Mesenchymal stem cell (in vitro differentiated cells and primary cell): ENCODE data around the gene RANBP3.

Experiments used
- DNase-seq: peaks from one replicate; pipeline ENCODE4 v3.0.0-alpha.2; 2013
- H2AFZ ChIP-seq: one replicate; pipeline ENCODE4 v1.6.1; 2013; ENCODE audit warnings: low read depth, mild to moderate bottlenecking, control low read depth, inconsistent platforms, low read length, moderate library complexity
- H2AK5ac ChIP-seq: 2 replicates; pipeline ENCODE4 v1.6.1; 2013; ENCODE audit warnings: low read length, moderate library complexity, mild to moderate bottlenecking, inconsistent platforms; ENCODE audit not compliant: severe bottlenecking
- H2BK120ac ChIP-seq: one replicate; pipeline ENCODE4 v1.6.1; 2013; ENCODE audit warnings: low read depth, mild to moderate bottlenecking, inconsistent platforms, low read length, moderate library complexity
- H2BK12ac ChIP-seq, 2 experiments: one replicate each; pipeline ENCODE4 v1.6.1; 2013; ENCODE audit warnings: inconsistent platforms in 2 of 2, low read length in 2 of 2, mild to moderate bottlenecking in 2 of 2, moderate library complexity in 2 of 2, control low read depth in 1 of 2
- H2BK15ac ChIP-seq: one replicate; pipeline ENCODE4 v1.6.1; 2013; ENCODE audit warnings: mild to moderate bottlenecking, low read depth, inconsistent platforms; ENCODE audit not compliant: poor library complexity, severe bottlenecking
- H2BK5ac ChIP-seq: 2 replicates; pipeline ENCODE4 v1.6.1; 2013; ENCODE audit warnings: low read depth, mild to moderate bottlenecking, low read length, control low read depth, inconsistent platforms; ENCODE audit not compliant: poor library complexity, severe bottlenecking
- H3K14ac ChIP-seq, 2 experiments: one replicate each; pipeline ENCODE4 v1.6.1; 2013; ENCODE audit warnings: inconsistent platforms in 2 of 2, low read length in 2 of 2, control low read depth in 1 of 2, mild to moderate bottlenecking in 1 of 2, moderate library complexity in 1 of 2
- H3K18ac ChIP-seq, 2 experiments: one replicate each; pipeline ENCODE4 v1.6.1; 2013; ENCODE audit warnings: inconsistent platforms in 2 of 2, low read length in 2 of 2, control low read depth in 1 of 2, low read depth in 1 of 2, mild to moderate bottlenecking in 1 of 2
- H3K23ac ChIP-seq, 2 experiments: one replicate each; pipeline ENCODE4 v1.6.1; 2013; ENCODE audit warnings: inconsistent platforms in 2 of 2, low read length in 2 of 2, mild to moderate bottlenecking in 2 of 2, moderate library complexity in 2 of 2, control low read depth in 1 of 2
- H3K27ac ChIP-seq: 2 replicates; pipeline ENCODE4 v1.5.1; 2013; ENCODE audit warnings: mild to moderate bottlenecking, moderate library complexity, low read length, control low read depth, inconsistent platforms; ENCODE audit not compliant: poor library complexity, severe bottlenecking
- H3K27me3 ChIP-seq, 2 experiments: 2 replicates each; pipeline versions ENCODE4 v1.6.1 to v1.7.0; 2013; ENCODE audit warnings: low read length in 2 of 2, mild to moderate bottlenecking in 2 of 2, moderate library complexity in 2 of 2, control low read depth in 1 of 2, inconsistent platforms in 1 of 2; ENCODE audit not compliant: control insufficient read depth in 1 of 2, insufficient read depth in 1 of 2
- H3K36me3 ChIP-seq, 2 experiments: 2 replicates each; pipeline versions ENCODE4 v1.6.1 to v1.7.0; 2013; ENCODE audit warnings: low read length in 2 of 2, control low read depth in 1 of 2, inconsistent platforms in 1 of 2, low read depth in 1 of 2, mild to moderate bottlenecking in 1 of 2; ENCODE audit not compliant: insufficient read depth in 2 of 2, control insufficient read depth in 1 of 2
- H3K4ac ChIP-seq, 2 experiments: one replicate each; pipeline ENCODE4 v1.6.1; 2013; ENCODE audit warnings: inconsistent platforms in 2 of 2, low read length in 2 of 2, mild to moderate bottlenecking in 2 of 2, moderate library complexity in 2 of 2, control low read depth in 1 of 2, low read depth in 1 of 2
- H3K4me1 ChIP-seq: 2 replicates; pipeline ENCODE4 v1.6.1; 2013; ENCODE audit warnings: low read depth, low read length, control low read depth; ENCODE audit not compliant: control insufficient read depth, insufficient read depth
- H3K4me2 ChIP-seq: 2 replicates; pipeline ENCODE4 v1.6.1; 2013; ENCODE audit warnings: low read length, mild to moderate bottlenecking, inconsistent platforms; ENCODE audit not compliant: poor library complexity, severe bottlenecking
- H3K4me3 ChIP-seq, 2 experiments: 2 replicates each; pipeline versions ENCODE4 v1.5.1 to v1.7.0; 2013; ENCODE audit warnings: low read length in 2 of 2, mild to moderate bottlenecking in 2 of 2, control low read depth in 1 of 2, low read depth in 1 of 2; ENCODE audit not compliant: insufficient read depth in 1 of 2
- H3K79me1 ChIP-seq: replicated peaks from 2 replicates; pipeline ENCODE4 v1.6.1; 2013; ENCODE audit warnings: mild to moderate bottlenecking, control low read depth, low read length, inconsistent platforms; ENCODE audit not compliant: poor library complexity, severe bottlenecking
- H3K9ac ChIP-seq: 2 replicates; pipeline ENCODE4 v1.7.0; 2013; ENCODE audit warnings: mild to moderate bottlenecking, low read length, moderate library complexity
- H3K9me3 ChIP-seq: 2 replicates; pipeline ENCODE4 v1.7.0; 2013; ENCODE audit warnings: mild to moderate bottlenecking, low read length; ENCODE audit not compliant: control insufficient read depth
- H4K8ac ChIP-seq: one replicate; pipeline ENCODE4 v1.6.1; 2013; ENCODE audit warnings: inconsistent platforms, mild to moderate bottlenecking, low read length, moderate library complexity
- H4K91ac ChIP-seq: one replicate; pipeline ENCODE4 v1.6.1; 2013; ENCODE audit warnings: mild to moderate bottlenecking, low read length, inconsistent platforms
- WGBS: methylation state at CpG from one replicate; pipeline ENCODE4 v1.1.7; 2013; ENCODE audit warnings: mixed read lengths; 5-methylcytosine and 5-hydroxymethylcytosine counted together

The RANBP3 gene

GRCh38 chr19:5893296-5893903 lies 84.5 kb downstream of the RANBP3 start:
- no peak overlapping the region for H2AFZ ChIP-seq
- no peak overlapping the region for H4K8ac ChIP-seq
- H3K23ac ChIP-seq: no peak overlapping the region
- no peak overlapping the region for H4K91ac ChIP-seq
- no peak overlapping the region for H3K4me2 ChIP-seq
- no peak overlapping the region for H2BK120ac ChIP-seq
- no peak overlapping the region for H2BK12ac ChIP-seq
- H3K18ac ChIP-seq: no peak overlapping the region
- no peak overlapping the region for H2AK5ac ChIP-seq
- no peak overlapping the region for H3K9ac ChIP-seq
- H3K27ac ChIP-seq: no peak overlapping the region
- peaks cover 24 to 44% of the 10 kb centered on the region in 2 experiments for H3K36me3 ChIP-seq
- H3K4me1 ChIP-seq: peaks cover 44% of the 10 kb centered on the region
- no peak for DNase-seq
- WGBS: 79% methylated on average over 13 of the region's 13 CpGs
- peaks cover 3 to 28% of the 10 kb centered on the region in 2 experiments for H3K27me3 ChIP-seq
- peaks cover 32% of the 10 kb centered on the region for H3K79me1 ChIP-seq
- H3K9me3 ChIP-seq: no peaks in the 10 kb centered on the region
- no peak overlapping the region for H3K4ac ChIP-seq
- no peak overlapping the region for H2BK5ac ChIP-seq
- H3K4me3 ChIP-seq: no peak overlapping the region
- no peak overlapping the region for H3K14ac ChIP-seq
- H2BK15ac ChIP-seq: no peak overlapping the region

- WGBS: 80% methylated on average over 15 of the region's 15 CpGs
Observed at GRCh38 chr19:5892772-5893275, 85.1 kb downstream of the RANBP3 start.

GRCh38 chr19:5891938-5892771 lies 85.8 kb downstream of the RANBP3 start:
- H2AK5ac ChIP-seq: no peak overlapping the region
- DNase-seq: peak; percentile 60
- no peak overlapping the region for H2BK5ac ChIP-seq
- peaks cover 43% of the 10 kb centered on the region for H3K4me1 ChIP-seq
- no peak overlapping the region for H3K4me2 ChIP-seq
- H3K9me3 ChIP-seq: no peaks in the 10 kb centered on the region
- no peak overlapping the region for H3K27ac ChIP-seq
- peak overlapping the region; percentile 51 for H3K9ac ChIP-seq
- H3K4ac ChIP-seq: peak overlapping the region in 1 of 2 experiments; percentile 24
- peak overlapping the region; percentile 7 for H4K91ac ChIP-seq
- peak overlapping the region; percentile 37 to 71 for H3K18ac ChIP-seq
- peak overlapping the region; percentile 19 for H4K8ac ChIP-seq
- no peak overlapping the region for H2BK120ac ChIP-seq
- peaks cover 24 to 33% of the 10 kb centered on the region in 2 experiments for H3K36me3 ChIP-seq
- no peak overlapping the region for H3K23ac ChIP-seq
- no peak overlapping the region for H2BK12ac ChIP-seq
- peak overlapping the region in 1 of 2 experiments; percentile 44 for H3K14ac ChIP-seq
- H2BK15ac ChIP-seq: no peak overlapping the region
- no peak overlapping the region for H3K4me3 ChIP-seq
- peaks cover 20% of the 10 kb centered on the region for H3K79me1 ChIP-seq
- WGBS: 46% methylated on average over 46 of the region's 48 CpGs
- no peak overlapping the region for H2AFZ ChIP-seq
- H3K27me3 ChIP-seq: peaks cover 3 to 28% of the 10 kb centered on the region in 2 experiments

More at GRCh38 chr19:5892772-5893275, 85.1 kb downstream of the RANBP3 start:
- Histone ChIP-seq H3K18ac (no peak overlapping the region), H2AFZ (no peak overlapping the region), H4K91ac (no peak overlapping the region), H3K36me3 (peaks cover 24 to 39% of the 10 kb centered on the region in 2 experiments), H3K9ac (no peak overlapping the region), H2AK5ac (no peak overlapping the region), H3K79me1 (peaks cover 27% of the 10 kb centered on the region), H3K27ac (no peak overlapping the region), H3K4me3 (no peak overlapping the region), H3K4me2 (no peak overlapping the region), H3K14ac (no peak overlapping the region), H3K4me1 (peaks cover 44% of the 10 kb centered on the region), H3K23ac (no peak overlapping the region), H3K4ac (no peak overlapping the region), H2BK12ac (no peak overlapping the region), H2BK5ac (no peak overlapping the region), H3K27me3 (peaks cover 3 to 28% of the 10 kb centered on the region in 2 experiments), H4K8ac (no peak overlapping the region), H3K9me3 (no peaks in the 10 kb centered on the region), H2BK120ac (no peak overlapping the region), H2BK15ac (no peak overlapping the region)
- no peak for DNase-seq

- H3K9ac ChIP-seq: peak overlapping the region; percentile 51
- no peak for DNase-seq
- H3K23ac ChIP-seq: no peak overlapping the region
- H2BK15ac ChIP-seq: no peak overlapping the region
- H2AFZ ChIP-seq: no peak overlapping the region
- no peak overlapping the region for H3K27ac ChIP-seq
- H3K4me3 ChIP-seq: no peak overlapping the region
- H3K4ac ChIP-seq: no peak overlapping the region
- H3K27me3 ChIP-seq: peaks cover 3 to 28% of the 10 kb centered on the region in 2 experiments
- no peak overlapping the region for H3K4me2 ChIP-seq
- peaks cover 22 to 27% of the 10 kb centered on the region in 2 experiments for H3K36me3 ChIP-seq
- 82% methylated on average over 4 of the region's 4 CpGs for WGBS
- peak overlapping the region; percentile 54 for H2BK120ac ChIP-seq
- peak overlapping the region; percentile 27 for H4K8ac ChIP-seq
- H3K18ac ChIP-seq: peak overlapping the region in 1 of 2 experiments; percentile 27
- peak overlapping the region in 1 of 2 experiments; percentile 53 for H3K14ac ChIP-seq
- H4K91ac ChIP-seq: no peak overlapping the region
- H3K4me1 ChIP-seq: peaks cover 42% of the 10 kb centered on the region
- H3K9me3 ChIP-seq: no peaks in the 10 kb centered on the region
- H2BK5ac ChIP-seq: no peak overlapping the region
- peaks cover 14% of the 10 kb centered on the region for H3K79me1 ChIP-seq
- peak overlapping the region in 1 of 2 experiments; percentile 7 for H2BK12ac ChIP-seq
- no peak overlapping the region for H2AK5ac ChIP-seq
Observed at GRCh38 chr19:5891572-5891937, 86.4 kb downstream of the RANBP3 start.
